GM18873 (cell line): ENCODE results near the gene CBR3.
A peak's percentile ranks its signal among the peaks of the same experiment; 100 is the strongest.

Experiments used
- ATAC-seq: cut with Tn5 transposase; IDR thresholded peaks from one replicate; pipeline ENCODE4 v1.9.1; 2021; ENCODE audit warnings: mild to moderate bottlenecking, moderate library complexity, moderate number of reproducible peaks; ENCODE audit not compliant: unreplicated experiment, low FRiP score

CBR3 gene

DNA sequence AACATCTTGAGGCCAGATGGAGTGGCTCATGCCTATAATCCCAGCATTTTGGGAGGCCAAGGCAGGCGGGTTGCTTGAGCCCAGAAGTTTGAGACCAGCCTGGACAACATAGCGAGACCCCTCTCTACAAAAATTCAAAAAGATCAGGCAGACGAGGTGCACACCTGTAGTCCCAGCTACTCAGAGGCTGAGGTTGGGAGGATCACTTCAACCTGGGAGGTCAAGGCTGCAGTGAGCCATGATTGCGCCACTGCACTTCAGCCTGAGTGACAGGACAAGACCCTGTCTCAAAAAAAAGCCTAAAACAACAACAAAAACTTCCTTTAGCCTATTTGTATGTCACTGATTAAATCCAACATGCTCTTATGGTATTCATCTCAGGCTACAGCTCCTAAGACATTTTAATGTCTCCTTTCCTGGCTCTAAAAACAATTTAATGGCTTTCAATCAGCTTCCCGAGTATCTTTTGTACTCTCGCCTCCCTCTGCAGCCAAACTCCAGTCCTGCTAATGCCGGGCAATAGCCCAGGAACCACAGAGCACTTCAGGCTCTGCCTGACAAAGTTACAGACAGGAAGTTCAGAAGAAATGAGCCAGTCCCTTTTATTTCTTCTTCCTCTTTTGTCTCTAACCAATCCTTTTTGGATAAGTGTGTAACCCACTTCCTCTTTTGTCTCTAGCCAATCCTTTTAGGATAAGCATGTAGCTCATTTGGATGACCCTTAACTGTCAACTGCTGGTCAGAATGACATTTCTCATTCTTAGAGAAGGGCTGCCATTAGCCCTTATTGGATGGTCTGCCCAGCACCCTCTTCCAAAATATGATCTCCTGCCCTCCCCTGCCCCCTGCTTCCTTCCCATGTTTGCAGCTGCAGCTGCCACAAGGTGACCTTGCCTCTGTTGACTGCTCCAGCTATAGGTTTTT is 15.2 kb downstream of the CBR3 start:
- ATAC-seq, result no peak

DNA sequence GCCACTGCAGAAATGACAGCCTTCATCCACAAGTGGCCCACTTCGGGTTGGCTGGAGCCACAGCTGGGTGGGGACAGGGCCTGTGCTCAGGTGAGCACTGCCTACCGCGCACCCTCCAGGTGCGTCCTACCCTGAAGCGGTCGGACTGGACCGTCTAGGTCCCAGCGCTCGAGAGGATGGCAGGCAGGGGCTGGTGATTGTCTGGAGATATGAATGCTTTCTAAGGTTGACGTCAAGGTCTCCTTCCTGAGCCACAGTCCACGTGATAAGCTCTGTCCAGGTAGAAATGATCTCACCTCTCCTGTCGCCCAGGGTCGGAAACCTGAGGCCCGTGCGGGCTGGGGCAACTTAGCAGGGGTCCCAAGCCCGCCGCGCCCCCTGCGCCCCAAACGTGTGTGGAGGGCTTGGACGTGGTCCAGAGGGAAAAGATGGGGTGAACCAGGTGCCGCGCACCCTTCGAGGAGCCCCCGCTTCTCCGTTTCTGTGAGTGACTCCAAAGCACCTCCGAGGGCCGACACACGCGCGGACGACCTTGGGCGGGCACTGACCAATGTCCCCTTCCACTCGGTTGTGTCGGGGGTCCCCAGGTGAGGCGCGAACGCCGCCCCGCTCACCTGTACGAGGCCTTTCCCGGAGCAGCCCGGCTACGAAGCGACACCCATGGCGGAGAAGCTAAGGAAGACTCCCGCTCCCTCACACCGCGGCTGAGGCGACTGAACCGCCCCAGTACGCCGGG is 20.9 kb downstream of the CBR3 start:
- no peak for ATAC-seq

DNA sequence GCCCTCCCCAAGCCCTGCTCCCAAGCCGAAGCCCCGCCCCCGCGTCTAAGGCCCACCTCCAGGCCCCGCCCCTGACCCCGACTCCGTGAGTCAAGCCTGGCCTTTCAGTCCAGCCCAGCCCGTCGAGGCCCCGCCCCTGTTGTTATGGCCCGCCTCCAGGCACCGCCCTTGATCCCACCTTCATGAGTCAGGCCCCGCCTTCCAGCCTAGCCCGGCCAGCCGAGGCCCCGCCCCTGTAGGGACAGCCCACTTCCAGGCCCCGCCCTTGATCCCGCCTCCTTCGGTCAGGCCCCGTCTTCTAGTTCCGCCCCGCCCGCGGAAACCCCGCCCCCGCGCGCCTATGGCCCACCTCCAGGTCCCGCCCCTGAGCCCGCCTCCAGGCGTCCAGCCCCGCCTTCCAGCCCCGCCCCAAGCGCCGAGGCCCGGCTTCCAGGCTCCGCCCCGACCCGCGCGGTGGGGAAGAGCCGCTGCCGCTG is 21.5 kb downstream of the CBR3 start:
- ATAC-seq, result peak; percentile 83

DNA sequence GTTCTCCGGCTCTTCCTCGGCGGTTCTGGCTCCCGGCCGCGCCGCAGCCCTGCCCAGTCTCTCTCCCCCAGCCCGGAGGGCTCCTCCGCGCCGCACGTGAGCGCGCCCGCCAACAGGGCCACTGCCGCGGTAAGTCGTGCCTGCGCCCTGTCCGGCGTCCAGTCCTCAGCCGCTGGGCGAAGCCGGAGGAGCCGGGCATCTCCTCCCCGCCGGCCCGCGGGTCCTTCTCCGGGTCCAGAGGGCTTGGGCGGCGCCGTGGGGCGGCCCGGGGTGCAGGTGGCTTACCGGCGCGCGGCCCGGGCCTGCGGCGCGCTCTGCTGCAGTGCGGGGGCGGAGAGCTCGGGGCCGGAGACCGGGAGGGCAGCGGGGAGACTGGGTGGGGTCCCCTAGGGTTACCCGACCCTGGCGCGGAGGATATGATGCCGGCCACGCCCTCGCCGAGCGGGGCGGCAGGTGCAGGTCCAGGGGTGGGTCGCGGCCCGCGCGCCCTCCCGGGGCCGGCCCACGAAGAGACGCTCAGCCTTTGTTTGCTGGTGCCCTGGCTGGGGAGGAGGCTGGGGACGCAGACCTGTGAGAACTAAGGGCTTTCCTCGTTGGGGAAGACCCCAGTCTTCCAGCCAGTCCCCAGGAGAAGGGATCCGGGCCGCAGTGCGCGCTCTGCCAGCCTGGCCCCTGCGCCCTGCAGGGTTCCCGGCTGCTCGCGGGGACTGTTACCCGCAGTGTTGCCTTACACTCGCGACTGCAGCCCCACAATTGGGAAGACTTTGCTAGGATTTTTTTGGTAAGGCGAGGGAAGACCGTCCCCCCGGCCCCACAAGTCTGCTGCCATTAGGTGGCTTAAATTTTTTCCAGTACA is 22.2 kb downstream of the CBR3 start, which contains the start of gene DOP1B:
DOP1B (plus strand) TSS at position 10 of the 856 bp plus-strand sequence. CDS start 7,910 bp downstream, outside the sequence.
- peak; percentile 4 for ATAC-seq

DNA sequence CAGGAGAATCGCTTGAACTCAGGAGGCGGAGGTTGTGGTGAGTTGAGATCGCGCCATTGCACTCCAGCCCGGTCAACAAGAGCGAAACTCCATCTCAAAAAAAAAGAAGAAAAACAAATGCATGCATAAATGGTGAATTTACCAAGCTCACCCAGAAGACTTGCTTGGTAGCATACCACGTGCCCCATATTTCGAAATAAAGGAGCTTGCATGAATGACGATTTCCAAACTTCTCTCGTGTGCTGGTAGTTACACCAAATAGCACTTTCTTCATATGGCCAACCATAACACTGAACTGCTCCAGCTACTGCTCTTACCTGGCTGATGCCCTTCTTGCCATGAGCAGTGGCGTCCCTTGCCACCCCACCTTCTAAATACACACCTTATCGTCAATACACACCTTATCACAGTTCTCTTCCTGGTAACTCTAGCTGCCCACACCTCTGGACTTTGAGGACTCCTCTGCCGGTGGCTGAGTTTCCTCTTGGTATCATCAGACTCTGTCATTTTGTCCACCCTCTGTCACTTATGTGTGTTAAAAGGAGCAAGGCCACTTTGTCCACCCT is 24.6 kb downstream of the CBR3 start:
- ATAC-seq, result no peak

DNA sequence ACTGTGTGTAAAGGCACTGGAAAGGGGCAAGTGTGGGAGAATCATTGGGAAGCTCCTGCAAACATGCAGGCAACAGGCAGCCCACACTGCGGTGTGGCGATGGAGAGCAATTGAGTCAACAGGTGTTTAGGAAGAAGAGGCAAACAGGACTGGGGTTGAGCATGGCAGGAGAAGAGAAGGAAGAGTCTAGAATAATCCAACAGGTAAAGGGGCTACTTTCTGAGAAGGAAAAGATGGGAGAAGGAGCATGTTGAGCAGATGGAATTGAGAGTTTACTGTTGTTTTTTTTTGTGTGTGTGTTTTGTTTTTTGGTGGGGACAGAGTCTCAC is 25.9 kb downstream of the CBR3 start:
- ATAC-seq, result no peak

DNA sequence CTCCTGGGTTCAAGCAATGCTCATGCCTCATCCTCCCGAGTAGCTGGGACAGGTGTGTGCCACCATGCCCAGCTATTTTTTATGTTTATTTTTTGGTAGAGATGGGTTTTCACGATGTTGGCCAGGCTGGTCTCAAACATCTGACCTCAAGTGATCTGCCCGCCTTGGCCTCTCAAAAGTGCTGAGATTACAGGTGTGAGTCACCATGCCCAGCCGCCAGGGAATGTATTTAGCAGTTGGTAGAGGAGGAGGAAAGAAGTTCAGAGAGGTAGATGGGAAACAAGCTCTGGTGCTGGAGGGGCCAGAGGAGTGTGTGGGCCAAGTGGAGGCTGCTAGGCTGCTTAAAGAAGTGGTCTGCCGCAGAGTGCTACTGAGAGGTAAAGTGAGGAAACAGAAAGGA is 27.8 kb downstream of the CBR3 start:
- ATAC-seq, result no peak

DNA sequence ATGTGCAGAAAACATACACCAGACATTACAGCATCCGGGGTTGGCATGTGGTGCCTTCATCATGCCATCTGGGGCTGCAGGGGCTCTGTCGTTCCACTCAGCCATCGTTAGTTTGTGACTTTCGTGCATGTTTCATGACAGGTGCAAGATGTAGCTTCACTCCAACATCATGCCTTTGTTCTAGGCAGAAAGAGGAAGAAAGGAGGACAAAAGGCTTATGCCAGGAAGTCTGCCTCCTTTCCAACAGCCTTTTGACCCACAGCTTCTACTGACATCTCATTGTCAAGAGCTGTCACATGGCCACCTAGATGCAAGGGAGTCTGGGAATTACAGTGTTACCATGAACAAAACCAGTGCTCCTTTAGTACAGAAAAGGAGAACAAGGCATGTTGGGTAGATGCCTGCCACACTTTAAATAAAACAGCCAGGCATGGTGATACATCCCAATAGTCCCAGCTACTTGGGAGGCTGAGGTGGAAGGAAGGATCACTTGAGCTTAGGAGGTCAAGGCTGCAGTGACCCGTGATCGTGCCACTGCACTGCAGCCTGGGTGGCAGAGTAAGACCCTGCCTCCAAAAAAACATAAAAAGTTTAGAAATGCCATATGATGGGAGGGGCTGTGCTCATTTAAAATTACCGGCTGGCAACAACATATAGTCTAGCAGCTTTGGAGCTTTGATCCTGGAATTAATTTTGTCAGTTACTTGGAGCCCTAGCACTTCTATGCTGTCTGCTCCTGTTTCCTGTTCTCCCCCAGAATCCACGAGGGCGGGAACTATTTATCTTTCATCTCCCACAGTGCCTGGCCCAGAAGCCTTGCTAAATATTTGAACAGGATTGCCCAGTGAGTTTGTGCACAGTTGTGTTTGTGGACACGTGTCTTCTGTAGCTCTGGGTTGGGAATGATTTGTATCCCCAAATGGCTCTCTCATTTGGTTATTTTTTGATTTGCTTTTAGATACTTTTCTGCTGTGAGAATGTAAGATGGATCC is 29.2 kb downstream of the CBR3 start:
- ATAC-seq, result no peak

DNA sequence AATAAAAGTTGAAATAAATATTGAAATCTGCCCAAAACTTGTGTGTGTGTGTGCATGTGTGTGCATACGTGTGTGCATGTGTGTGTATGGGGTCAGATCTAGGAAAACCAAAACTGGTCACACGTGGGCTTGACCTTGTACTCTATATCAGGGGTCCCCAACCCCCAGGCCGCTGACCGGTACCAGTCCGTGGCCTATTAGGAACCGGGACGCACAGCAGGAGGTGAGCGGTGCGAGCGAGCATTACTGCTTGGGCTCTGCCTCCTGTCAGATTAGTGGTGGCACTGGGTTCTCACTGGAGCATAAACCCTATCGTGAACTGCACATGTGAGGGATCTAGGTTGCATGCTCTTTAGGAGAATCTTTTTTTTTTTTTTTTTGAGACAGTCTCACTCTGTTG is 30.5 kb downstream of the CBR3 start:
- no peak for ATAC-seq

DNA sequence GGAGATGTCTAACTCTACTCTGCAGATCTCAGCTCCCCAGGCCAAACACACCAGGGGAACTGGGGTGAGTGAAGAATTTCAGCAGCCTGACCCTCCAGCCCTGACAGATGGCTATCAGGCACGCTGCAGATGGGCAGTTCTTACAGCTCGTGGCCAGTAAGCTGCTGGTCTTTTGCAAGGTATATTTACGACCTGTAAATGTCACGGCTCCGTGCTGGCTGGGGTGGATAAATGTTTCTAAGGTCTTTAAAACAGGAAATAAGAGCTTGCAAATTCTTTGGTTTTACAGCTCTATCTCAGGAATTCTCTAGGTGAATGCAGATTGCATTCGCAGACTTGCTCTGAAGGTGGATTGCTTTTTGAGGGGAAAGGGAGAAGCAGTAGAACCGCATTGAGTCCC is 31.8 kb downstream of the CBR3 start:
- no peak for ATAC-seq

DNA sequence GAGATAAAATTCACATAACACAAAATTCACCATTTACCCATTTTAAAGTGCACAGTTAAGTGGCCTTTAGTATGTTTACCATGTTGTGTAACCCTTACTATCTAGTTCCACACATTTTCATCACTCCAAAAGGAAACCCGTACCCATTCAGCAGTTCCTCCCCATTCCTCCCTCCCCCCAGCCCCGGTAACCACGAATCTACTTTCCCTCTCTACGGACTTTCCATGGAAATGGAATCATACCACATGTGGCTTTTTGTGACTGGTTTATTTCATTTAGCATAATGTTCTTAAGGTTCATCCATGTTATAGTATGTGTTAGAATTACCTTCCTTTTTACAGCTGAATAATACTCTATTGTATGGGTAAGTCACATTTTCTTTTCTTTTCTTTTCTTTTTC is 32.7 kb downstream of the CBR3 start:
- no peak for ATAC-seq

DNA sequence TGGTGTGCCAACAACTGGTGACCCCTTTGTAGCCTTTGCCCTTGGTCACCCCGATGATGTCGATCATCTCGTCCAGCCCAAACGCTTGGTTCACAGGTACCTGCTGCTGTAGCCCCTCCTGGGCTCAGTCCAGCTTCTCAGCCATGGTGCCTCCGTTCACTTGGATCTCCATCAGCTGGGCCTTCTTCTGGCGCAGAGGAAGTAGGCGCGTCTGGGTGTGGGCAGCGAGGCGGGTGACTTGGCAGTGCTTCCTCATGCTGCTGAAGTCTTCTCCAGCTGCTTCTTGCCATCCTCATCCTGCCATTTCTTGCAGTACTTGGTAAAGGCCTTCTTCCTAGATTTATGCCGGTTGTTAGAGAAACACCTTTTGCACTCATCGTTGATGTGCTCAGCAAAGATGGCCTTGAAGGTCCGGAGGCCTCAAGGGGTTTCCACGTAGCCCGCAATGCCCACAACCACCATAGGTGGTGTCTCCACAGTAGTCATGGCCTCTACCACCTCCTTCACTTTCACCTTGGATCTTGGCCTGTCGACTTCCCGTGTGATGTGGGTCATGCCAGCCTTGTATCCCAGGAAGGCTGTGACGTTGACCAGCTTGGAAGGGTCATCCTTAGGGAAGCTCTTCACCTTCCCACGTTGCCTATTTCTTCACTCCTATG is 34.7 kb downstream of the CBR3 start:
- ATAC-seq, result no peak

DNA sequence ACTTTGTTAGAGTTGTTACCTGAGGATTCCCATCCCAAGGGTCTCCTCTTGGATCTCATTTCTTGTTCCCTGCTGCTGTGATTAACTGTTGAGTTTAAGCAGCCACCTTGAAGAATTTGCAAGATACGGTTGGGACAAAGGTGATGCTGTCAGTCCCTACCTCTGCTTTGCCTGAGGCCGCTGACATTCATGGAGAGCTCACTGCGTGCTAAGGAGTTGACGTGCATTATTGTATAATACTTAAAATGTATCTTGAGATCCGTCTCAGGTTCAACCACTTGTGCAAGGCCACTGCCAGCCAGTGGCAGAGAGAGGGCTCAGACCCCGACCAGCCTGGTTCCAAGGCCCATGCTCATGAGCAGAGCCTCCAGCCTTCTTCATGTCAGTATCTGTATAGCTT is 35.9 kb downstream of the CBR3 start:
- no peak for ATAC-seq

DNA sequence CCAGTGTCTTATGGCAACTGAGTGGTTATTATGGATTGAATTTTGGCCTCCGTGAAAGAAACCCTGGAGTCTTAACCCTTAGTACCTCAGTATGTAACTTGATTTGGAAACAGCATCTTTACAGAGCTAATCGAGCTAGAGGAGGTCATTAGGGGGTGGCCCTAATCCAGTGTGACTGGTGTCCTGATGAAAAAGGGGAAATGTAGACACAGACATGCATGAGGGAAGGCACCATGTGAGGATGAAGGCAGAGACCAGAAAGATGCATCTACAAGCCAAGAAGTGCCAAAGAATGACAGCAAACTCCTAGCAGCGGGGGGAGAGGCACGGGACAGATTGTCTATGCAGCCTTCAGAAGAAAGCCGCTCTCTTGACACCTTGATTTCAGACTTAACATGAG is 36.5 kb downstream of the CBR3 start:
- no peak for ATAC-seq

DNA sequence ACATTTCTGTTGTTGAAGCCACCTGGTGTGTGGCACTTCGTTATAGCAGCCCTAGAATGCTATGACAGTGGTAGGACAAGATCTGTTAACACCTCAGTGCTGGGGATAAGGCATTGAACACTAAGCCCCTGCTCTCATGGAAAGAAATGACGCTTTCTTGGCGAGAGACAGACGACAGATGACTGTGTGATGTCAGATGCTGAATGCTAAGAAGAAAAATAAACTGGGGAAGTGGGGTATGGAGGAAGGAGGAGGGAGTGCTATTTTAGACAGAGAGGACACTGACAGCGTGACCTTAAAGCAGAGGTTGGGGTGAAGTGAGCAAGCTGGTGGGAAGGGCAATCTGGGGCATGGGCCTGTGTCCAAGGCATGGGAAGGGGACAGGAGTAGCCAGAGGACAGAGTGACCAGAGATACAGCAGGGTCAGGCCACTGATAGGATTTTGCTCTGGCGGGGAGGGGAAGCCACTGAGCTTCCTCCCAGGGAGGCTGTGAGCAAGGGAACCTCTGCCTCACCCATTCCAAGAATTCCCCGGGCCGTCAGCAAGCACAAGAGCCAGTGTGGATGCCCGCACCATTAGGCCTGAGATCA is 37.0 kb downstream of the CBR3 start:
- no peak for ATAC-seq

DNA sequence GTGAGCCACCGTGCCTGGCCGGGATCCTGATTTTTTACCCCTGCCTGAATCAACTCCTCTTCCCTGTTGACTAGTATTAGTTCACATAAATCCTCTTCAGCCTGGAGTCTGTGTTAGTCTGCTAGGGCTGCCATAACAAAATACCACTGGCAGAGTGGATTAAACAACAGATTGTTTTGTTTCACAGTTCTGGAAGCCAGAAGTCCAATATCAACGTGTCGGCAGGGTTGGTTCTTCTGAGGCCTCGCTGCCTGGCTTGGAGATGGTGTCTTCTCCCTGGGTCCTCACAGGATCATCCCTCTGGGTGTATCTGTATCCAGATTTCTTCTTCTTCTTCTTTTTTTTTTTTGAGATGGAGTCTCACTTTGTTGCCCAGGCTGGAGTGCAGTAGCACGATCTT is 39.9 kb downstream of the CBR3 start:
- no peak for ATAC-seq

DNA sequence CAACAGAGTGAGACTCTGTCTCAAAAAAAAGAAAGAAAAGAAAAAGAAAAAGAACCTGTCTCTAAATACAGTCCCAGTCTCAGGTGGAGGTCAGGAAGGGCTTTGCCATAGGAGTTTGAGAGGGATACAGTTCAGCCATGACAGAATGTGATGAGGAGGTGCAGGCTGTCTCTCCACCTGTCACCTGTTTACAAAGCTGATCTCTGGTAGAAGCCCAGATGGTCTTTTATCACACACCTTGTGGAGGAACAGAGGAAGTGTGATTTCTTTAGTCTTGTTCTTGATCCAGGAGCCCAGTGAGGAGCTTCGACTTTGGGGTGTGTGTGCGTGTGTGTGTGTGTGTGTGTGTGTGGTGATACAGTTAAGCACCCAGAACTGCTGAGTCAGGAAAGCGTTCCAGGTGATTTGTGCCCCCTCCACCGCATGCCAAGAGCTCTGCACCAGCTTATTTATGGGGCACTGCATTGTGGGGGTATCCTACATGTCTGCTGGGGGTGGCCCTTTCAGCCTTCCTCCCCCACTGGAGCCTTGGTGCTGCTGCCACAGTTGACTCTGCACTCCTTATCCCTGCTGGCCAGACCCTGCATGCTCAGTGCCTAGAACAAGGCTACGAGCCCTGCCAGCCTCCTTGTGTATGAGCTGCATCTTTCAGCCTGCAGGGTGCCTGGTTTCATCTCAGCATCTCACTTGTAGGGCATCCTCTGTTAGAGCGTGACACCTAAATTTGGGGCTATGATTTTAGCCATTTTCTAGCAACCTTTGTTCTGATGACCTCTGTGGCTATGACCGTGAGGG is 41.1 kb downstream of the CBR3 start:
- ATAC-seq, result no peak

DNA sequence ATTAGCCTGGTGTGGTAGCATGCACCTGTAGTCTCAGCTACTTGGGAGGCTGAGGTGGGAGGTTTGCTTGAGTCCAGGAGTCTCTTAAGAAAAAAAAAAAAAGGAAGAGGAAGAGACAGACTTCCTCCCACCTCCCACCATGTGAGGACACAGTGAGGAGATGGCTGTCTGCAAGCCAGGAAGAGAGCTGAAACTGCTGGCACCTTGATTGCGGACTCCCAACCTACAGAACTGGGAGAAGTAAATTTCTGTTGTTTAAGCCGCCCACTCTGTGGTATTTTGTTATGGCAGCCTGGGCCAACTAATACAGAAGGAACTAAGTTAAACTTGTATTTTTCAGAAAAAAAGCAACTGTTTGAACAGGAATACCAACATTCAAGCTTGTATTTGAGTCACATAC is 43.5 kb downstream of the CBR3 start:
- ATAC-seq, result no peak
